Uterus (tissue), 4 donors: ENCODE results near the gene GALNT9. TPM values are rescaled to one million over a fixed set of nuclear protein-coding genes. Genes with fewer than 3 reads are reported as not detected.
"Not testable (repeated sequence)": the region's sequence is repeated elsewhere in the genome, so short reads cannot be mapped to it uniquely, and the experiment has no call there.

Experiments used
- DNase-seq, 2 donors: peaks; one replicate each; pipeline ENCODE4 v3.0.0-alpha.2; 2019 to 2020
- H3K27ac ChIP-seq, 2 donors: fragments of 200-600 bp; sonication (generic); 1 replicate in 1 of 2; 2 replicates in 1 of 2; pipeline ENCODE4 v1.5.1; 2016 to 2018
- H3K27me3 ChIP-seq, 2 donors: fragments of 200-600 bp; sonication (generic); one replicate each; pipeline ENCODE4 v1.5.1; 2018 to 2019; ENCODE audit warnings: control low read depth in 1 of 2
- H3K36me3 ChIP-seq, 2 donors: fragments of 200-600 bp; sonication (generic); one replicate each; pipeline ENCODE4 v1.5.1; 2019; ENCODE audit warnings: control low read depth in 1 of 2
- H3K4me1 ChIP-seq, 2 donors: fragments of 200-600 bp; sonication (generic); one replicate each; pipeline ENCODE4 v1.5.1; 2018 to 2019; ENCODE audit warnings: control low read depth in 1 of 2
- H3K4me3 ChIP-seq, 2 donors: fragments of 200-600 bp; sonication (generic); 1 replicate in 1 of 2; 2 replicates in 1 of 2; pipeline ENCODE4 v1.5.1; 2018 to 2019; ENCODE audit warnings: mild to moderate bottlenecking in 1 of 2
- H3K9me3 ChIP-seq, 2 donors: fragments of 200-600 bp; sonication (generic); one replicate each; pipeline ENCODE4 v1.5.1; 2019; ENCODE audit warnings: control low read depth in 1 of 2
- POLR2A ChIP-seq, 2 donors: fragments of 450-650 bp; IDR thresholded peaks; one replicate each; pipeline ENCODE4 v1.6.1; 2016; ENCODE audit warnings: antibody characterized with exemption in 2 of 2, mild to moderate bottlenecking in 1 of 2, moderate library complexity in 1 of 2
- intact Hi-C: fragments of 100-400 bp; cut with DNase I; formaldehyde crosslinking; loops from one replicate; pipeline ENCODE4 v1.15.1; 2023; ENCODE audit warnings: low total_unique reads
- total RNA-seq, 4 donors: library from RNA; depleted of rRNA in 3 of 4; stranded (reverse); fragments of >200 nt in 3 of 4; gene quantifications; one replicate each; pipeline versions ENCODE4 v1.1.0 to v1.2.4, GENCODE V29; 2014 to 2023
- TF ChIP-seq, protein P1 (sequence below), 4 experiments: fragments of 200-600 bp in 2 of 4; fragments of 450-650 bp in 2 of 4; sonication (generic) in 2 of 4; IDR thresholded peaks; one replicate each; pipeline ENCODE4 v1.5.1; 2016 to 2019; ENCODE audit warnings: antibody characterized with exemption in 4 of 4, mild to moderate bottlenecking in 2 of 4, moderate library complexity in 1 of 4
- donor health status: DM: yes; HTN: yes; CAD: no.

The GALNT9 gene
- total RNA-seq, result 1 to 10 TPM in 2 of 4 donors, not detected in 2; 1.5 to 4.3 TPM

DNA sequence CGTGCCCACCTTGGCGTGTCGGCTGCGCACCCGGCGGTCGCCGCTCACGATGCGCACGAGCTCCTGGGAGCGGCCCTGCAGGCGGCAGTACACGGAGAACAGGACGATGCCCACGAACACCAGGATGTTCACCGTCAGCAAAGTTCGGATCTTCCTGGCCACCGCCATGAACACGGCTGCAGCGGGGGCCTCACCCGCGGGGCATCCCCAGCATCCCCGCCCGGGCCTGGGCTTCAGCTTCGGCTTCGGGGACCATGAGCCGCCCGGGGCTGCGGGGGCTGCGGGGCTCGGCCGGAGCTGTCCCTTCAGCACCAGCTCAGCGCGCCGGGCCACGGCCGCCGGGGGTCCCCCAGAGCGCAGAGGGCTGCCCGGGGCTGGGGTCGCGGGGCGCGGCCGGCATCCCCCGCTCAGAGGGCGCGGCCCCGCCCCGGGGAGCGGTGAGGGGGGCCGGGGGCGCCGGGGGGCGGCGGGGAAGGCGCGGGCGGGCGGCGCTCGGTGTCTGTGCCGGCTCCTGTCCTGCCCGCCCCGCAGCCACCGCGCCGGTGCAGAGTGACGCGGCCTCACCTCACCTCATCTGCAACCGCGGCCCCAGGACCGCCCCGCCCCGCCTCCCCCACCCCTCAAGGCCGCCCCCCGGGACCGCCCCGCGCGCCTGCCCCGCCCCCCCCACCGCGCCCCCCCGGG is at the start of gene GALNT9:
TSS of gene GALNT9 (minus strand) at position 554 of the 684 bp plus-strand sequence. CDS start at position 168, 386 bp downstream.
- Histone ChIP-seq H3K4me3 (no peak within 1 kb of the TSS), H3K4me1 (peaks cover 0 to 18% of the 10 kb centered on the region in 2 donors), H3K36me3 (no peaks in the 10 kb centered on the region), H3K27ac (no peak within 1 kb of the TSS), H3K27me3 (peaks cover 7 to 22% of the 10 kb centered on the region in 2 donors), H3K9me3 (no peaks in the 10 kb centered on the region)
- no peak for DNase-seq
- intact Hi-C loops, result no loop called here
- no peak for TF ChIP-seq POLR2A (IDR thresholded peaks at IDR 0.05)
- TF ChIP-seq, protein P1, sequence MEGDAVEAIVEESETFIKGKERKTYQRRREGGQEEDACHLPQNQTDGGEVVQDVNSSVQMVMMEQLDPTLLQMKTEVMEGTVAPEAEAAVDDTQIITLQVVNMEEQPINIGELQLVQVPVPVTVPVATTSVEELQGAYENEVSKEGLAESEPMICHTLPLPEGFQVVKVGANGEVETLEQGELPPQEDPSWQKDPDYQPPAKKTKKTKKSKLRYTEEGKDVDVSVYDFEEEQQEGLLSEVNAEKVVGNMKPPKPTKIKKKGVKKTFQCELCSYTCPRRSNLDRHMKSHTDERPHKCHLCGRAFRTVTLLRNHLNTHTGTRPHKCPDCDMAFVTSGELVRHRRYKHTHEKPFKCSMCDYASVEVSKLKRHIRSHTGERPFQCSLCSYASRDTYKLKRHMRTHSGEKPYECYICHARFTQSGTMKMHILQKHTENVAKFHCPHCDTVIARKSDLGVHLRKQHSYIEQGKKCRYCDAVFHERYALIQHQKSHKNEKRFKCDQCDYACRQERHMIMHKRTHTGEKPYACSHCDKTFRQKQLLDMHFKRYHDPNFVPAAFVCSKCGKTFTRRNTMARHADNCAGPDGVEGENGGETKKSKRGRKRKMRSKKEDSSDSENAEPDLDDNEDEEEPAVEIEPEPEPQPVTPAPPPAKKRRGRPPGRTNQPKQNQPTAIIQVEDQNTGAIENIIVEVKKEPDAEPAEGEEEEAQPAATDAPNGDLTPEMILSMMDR (IDR thresholded peaks at IDR 0.05), result no peak

DNA sequence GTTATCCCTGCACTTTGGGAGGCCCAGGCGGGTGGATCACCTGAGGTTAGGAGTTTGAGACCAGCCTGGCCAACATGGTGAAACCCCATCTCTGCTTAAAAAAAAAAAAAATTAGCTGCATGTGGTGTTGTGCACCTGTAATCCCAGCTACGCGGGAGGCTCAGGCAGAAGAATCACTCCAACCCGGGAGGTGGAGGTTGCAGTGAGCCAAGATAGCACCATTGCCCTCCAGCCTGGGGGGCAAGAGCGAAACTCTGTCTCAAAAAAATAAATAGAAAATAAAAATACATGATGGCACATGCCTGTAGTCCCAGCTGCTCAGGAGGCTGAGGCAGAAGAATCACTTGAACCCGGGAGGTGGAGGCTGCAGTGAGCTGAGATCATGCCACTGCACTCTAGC is 49.7 kb upstream of the GALNT9 start:
- H3K27ac ChIP-seq, intact Hi-C loops, DNase-seq, H3K9me3 ChIP-seq, H3K36me3 ChIP-seq, H3K4me3 ChIP-seq, H3K4me1 ChIP-seq: not testable (repeated sequence)
- H3K27me3 ChIP-seq, result peaks cover 0 to 38% of the 10 kb centered on the region in 2 donors

DNA sequence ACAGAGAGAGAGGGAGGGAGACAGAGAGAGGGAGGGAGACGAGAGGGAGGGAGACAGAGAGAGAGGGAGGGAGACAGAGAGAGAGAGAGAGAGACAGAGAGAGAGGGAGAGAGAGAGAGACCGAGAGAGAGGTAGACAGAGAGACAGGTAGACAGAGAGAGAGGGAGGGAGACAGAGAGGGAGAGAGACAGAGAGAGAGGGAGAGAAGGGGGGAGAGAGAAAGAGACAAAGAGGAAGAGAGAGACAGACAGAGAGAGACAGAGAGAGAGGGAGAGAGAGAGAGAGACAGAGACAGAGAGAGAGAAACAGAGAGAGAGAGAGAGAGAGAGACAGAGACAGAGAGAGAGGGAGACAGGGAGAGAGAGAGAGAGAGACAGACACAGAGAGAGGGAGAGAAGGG is 47.8 kb upstream of the GALNT9 start:
- Histone ChIP-seq H3K36me3 (no peaks in the 10 kb centered on the region), H3K27ac (no peak overlapping the region), H3K4me3 (no peak overlapping the region), H3K4me1 (no peaks in the 10 kb centered on the region), H3K9me3 (no peaks in the 10 kb centered on the region), H3K27me3 (peaks cover 0 to 49% of the 10 kb centered on the region in 2 donors)
- TF ChIP-seq, protein P1 (IDR thresholded peaks at IDR 0.05), result no peak
- no peak for TF ChIP-seq POLR2A (IDR thresholded peaks at IDR 0.05)
- intact Hi-C loops, result no loop called here
- DNase-seq, result no peak

DNA sequence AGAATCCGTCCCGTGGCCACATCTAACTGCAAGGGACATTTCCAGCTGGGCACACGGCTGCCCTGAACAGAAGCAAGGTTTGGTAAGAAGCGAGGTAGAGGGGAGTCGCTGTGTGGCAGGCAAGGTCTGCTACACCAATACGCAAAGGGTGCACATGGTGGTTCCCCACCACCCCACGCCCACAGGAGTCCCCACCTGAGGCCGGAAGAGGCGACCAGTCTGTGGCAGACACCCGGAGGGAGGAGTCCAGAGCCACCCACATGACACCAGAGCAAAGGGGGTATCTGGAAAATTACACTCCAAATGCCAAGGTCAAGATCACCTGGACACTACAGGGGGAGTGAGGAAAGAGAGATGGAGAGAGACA is 47.1 kb upstream of the GALNT9 start:
- Histone ChIP-seq H3K4me1 (no peaks in the 10 kb centered on the region), H3K27me3 (peaks cover 0 to 52% of the 10 kb centered on the region in 2 donors), H3K27ac (no peak overlapping the region), H3K36me3 (no peaks in the 10 kb centered on the region), H3K4me3 (no peak overlapping the region), H3K9me3 (peaks cover 0 to 5% of the 10 kb centered on the region in 2 donors)
- intact Hi-C loops, result no loop called here
- no peak for DNase-seq
- no peak for TF ChIP-seq POLR2A (IDR thresholded peaks at IDR 0.05)
- TF ChIP-seq, protein P1 (IDR thresholded peaks at IDR 0.05), result no peak

DNA sequence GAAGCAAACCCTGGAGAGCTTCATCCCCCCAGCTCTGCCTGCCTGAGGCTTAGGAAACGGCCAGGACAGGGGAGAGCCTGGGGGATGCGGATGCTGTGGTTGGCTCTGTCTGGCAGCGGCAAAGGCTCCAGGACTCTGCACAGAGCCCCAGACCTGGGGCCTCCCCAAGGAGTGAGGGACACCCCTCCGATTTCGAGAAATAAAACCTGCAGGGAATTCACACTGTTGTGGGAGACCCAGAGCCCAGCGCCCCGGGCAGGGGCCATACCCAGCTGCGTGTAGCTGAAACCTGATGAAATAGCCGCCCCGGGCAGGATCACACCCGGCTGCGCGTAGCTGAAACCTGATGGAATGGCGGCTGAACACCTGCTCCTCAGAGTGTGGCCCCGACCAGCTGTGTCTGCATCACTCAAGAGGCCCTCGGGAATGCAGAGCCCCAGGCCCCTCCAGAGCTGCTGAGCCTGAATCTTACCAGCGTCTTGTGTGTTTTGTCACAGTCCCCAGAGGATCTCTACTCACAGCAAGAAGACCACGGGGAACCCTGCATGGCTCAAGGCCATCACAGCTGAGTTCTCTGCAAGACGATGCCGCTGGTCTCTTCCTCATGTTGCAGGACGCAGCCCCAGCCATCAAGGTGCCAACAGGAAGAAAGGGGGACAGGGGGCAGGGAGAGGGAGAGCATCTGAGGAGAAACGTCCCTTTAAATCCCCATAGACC is 46.5 kb upstream of the GALNT9 start:
- Histone ChIP-seq H3K27me3 (peaks cover 0 to 57% of the 10 kb centered on the region in 2 donors), H3K4me3 (no peak overlapping the region), H3K9me3 (peaks cover 0 to 7% of the 10 kb centered on the region in 2 donors), H3K27ac (no peak overlapping the region), H3K4me1 (no peaks in the 10 kb centered on the region), H3K36me3 (no peaks in the 10 kb centered on the region)
- intact Hi-C loops, result no loop called here
- no peak for DNase-seq
- TF ChIP-seq POLR2A (IDR thresholded peaks at IDR 0.05), result no peak
- TF ChIP-seq, protein P1 (IDR thresholded peaks at IDR 0.05), result no peak
